ENCODE measurements around the gene ENHO.

- TF ChIP-seq YY1 (IDR thresholded peaks at IDR 0.05; ENCODE audit: insufficient read depth, insufficient read length), result no peak
- TF ChIP-seq ZNF274 (IDR thresholded peaks at IDR 0.05; ENCODE audit: low read depth, low read length), result no peak
- no peak for TF ChIP-seq SUZ12 (IDR thresholded peaks at IDR 0.05; ENCODE audit: extremely low read depth, insufficient read depth, insufficient read length)
These were observed 35.6 kb upstream of the ENHO start for GRCh38 chr9:34558364-34558763.
